HG03571 (cell line): Measurements from ENCODE around the gene SBSN.

Experiments
- ATAC-seq: cut with Tn5 transposase; IDR thresholded peaks from one replicate; pipeline ENCODE4 v1.9.1; 2021; ENCODE audit not compliant: unreplicated experiment

The SBSN gene

GRCh38 chr19:35509018-35509652, 19.0 kb downstream of the SBSN start:
- no peak for ATAC-seq

GRCh38 chr19:35508129-35508528, 20.0 kb downstream of the SBSN start:
- no peak for ATAC-seq

- no peak for ATAC-seq
Observed at GRCh38 chr19:35507561-35507960, 20.6 kb downstream of the SBSN start.

GRCh38 chr19:35506011-35506410, 22.1 kb downstream of the SBSN start:
- no peak for ATAC-seq

GRCh38 chr19:35502751-35503150, 25.4 kb downstream of the SBSN start:
- ATAC-seq, result no peak

GRCh38 chr19:35501684-35502083, 26.4 kb downstream of the SBSN start:
- no peak for ATAC-seq

- ATAC-seq, result no peak
Observed at GRCh38 chr19:35500611-35501010, 27.5 kb downstream of the SBSN start.

GRCh38 chr19:35498984-35499527, 29.1 kb downstream of the SBSN start:
- ATAC-seq, result no peak

GRCh38 chr19:35498220-35498619, 29.9 kb downstream of the SBSN start:
- ATAC-seq, result no peak

- ATAC-seq, result no peak
Observed at GRCh38 chr19:35497406-35497805, 30.7 kb downstream of the SBSN start.

- no peak for ATAC-seq
Observed at GRCh38 chr19:35495107-35496064, 32.7 kb downstream of the SBSN start.

- no peak for ATAC-seq
Observed at GRCh38 chr19:35493971-35494370, 34.1 kb downstream of the SBSN start.

- no peak for ATAC-seq
Observed at GRCh38 chr19:35491836-35492360, 36.2 kb downstream of the SBSN start.

- no peak for ATAC-seq
Observed at GRCh38 chr19:35490364-35490763, 37.7 kb downstream of the SBSN start, which contains the start of gene KRTDAP. Gene KRTDAP, minus strand, starts transcription at chr19:35490464. Its CDS starts 22 bp downstream, at chr19:35490442.

- no peak for ATAC-seq
Observed at GRCh38 chr19:35488677-35489076, 39.4 kb downstream of the SBSN start.

GRCh38 chr19:35487656-35488182, 40.4 kb downstream of the SBSN start:
- ATAC-seq, result no peak

GRCh38 chr19:35486268-35486708, 41.8 kb downstream of the SBSN start:
- ATAC-seq, result no peak

GRCh38 chr19:35484252-35485036, 43.7 kb downstream of the SBSN start:
- ATAC-seq, result peak; percentile 79

GRCh38 chr19:35483089-35483488, 45.0 kb downstream of the SBSN start:
- no peak for ATAC-seq
